Measurements from ENCODE around the gene CALY.
A peak's percentile ranks its signal among the peaks of the same experiment; 100 is the strongest.
"Not testable (repeated sequence)": the region's sequence is repeated elsewhere in the genome, so short reads cannot be mapped to it uniquely, and the experiment has no call there.

CALY gene

GRCh38 chr10:133327651-133328357 is 8.9 kb downstream of the CALY start:
- DNase-seq: no peak

- no peak for DNase-seq
Observed at GRCh38 chr10:133326745-133327650, 9.7 kb downstream of the CALY start.

DNA sequence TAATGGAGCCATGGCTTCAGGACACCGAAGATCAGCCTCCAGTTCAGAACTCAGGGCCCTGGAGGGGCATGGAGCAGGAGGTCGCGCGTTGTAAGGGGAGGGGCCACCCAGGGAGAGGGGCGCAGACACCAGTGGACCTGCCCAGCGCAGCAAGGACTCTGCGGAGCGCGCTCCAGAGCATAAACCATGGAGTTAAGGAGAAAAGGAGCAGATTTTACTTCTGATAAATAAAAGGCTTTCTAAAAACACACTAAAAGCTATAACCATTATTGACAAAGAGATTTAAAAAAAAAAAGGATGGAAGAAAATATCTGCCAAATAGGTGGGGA is 10.5 kb downstream of the CALY start:
- no peak for DNase-seq

DNA sequence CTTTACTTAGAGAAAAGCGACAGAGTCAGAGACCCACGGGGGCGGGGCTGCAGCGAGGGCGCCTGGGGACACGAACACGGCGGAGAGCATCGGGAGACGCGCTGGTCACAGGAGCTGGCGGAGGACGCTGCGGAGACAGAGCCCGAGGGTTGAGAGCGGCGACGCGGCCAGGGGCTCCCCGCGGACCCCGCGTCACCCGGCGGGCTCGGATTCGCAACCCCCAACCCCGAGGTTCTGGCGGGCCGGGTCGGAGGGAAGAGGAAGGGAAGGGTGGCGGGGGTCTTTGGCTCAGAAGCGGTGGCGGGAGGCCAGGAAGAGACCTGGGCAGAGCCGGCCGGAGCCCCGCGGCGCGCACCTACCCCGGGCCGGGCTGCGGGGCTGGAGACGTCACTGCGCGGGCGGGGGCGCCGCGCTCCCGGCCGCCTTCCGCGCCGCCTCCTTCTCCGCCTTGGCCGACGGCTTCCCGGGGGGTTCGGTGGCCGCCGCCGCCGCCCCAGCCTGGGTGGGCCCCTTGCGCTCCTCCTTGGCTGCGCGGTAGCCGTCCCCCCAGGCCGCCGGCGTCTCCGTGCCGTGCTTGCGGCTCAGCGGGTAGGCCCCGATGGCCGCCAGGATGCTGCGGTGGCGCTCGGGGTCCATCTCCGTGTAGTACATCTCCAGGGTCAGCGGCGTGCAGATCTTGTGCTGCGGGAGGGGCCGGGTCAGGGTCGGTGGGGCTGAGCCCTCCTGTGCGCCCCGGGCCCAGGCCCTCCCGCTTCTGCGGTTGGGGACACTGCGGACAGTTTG is 11.1 kb downstream of the CALY start:
- peak; percentile 46 for DNase-seq

GRCh38 chr10:133324857-133325260 is 11.8 kb downstream of the CALY start:
- DNase-seq: no peak

DNA sequence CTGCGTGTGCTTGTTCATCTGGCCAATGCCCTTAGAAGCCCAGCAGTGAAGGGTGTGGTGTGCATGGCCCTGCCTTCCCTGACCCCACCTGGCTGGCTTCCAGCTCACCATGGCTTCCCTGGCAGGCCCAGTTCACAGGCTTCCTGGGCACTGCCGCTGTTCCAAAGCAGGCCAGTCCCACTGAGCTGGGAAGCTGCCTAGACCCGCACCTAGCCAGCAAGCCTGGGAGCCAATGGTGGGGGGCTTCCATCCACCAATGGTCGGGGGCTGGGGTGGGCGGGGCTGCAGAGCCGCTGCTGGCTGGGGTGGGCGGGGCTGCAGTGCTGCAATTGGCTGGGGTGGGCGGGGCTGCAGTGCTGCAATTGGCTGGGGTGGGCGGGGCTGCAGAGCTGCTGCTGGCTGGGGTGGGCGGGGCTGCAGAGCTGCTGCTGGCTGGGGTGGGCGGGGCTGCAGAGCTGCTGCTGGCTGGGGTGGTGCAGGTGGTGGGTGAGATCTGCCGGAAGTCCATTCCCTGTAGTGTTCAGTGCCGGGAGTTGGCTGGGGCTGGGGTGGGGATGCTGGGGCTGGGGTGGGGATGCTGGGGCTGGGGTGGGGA is 12.4 kb downstream of the CALY start:
- peak; percentile 71 for DNase-seq

GRCh38 chr10:133322064-133322709 is 14.5 kb downstream of the CALY start:
- DNase-seq: not testable (repeated sequence)

DNA sequence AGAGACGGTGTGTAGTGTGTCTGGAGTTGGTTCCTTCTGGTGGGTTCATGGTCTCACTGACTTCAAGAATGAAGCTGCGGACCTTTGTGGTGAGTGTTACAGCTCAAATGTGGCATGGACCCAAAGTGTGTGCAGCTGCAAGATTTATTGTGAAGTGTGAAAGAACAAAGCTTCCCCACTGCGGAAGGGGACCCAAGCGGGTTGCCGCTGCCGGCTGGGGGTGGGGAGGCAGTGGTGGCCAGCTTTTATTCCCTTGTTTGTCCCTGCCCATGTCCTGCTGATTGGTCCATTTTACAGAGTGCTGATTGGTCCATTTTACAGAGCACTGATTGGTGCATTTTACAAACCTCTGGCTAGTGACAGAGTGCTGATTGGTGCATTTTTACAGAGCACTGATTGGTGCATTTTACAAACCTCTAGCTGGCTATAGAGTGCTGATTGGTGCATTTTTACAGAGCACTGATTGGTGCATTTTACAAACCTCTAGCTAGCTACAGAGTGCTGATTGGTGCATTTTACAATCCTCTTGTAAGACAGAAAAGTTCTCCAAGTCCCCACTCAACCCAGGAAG is 15.8 kb downstream of the CALY start:
- not testable (repeated sequence) for DNase-seq

DNA sequence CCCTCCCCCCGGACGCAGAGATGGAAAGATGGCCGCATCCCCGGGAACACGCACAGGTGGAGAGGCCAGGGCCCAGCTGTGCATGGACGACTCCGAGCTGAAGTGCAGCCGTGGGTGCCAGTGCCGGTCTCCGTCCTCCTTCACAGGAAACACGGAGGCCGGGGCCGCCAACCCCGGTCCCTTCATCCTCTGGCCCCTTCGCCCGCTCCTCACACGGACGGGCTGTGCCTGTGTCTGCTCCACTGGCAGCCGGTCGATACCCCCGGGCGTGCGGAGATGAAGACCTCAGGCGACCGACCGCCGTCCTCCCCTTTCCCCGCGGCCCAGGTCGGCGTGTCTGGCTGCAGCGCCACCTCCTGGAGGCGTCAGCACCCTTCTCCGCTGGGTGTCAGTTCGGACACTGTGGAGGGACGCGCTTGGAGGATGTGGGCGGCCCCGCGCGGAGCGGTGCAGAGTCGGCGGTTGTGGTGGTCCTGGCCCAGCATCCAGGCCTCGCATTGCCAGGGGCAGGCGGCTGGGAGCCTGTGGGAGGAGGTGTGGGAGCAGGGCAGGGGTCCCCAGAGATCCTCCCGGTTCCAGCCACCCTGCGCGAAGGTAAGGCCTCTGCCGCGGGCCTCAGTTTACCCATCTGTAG is 18.1 kb downstream of the CALY start:
- DNase-seq: peak; percentile 80

DNA sequence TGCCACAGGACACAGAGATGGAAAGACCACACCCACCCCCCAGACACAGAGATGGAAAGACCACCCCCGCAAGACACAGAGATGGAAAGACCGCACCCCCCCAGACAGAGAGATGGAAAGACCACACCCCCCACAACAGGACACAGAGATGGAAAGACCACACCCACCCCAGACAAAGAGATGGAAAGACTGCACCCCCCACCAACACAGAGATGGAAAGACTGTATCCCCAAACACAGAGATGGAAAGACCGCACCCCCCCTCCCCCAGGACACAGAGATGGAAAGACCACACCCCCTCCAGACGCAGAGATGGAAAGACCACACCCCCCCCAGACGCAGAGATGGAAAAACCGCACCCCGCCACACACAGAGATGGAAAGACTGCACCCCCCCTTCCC is 20.0 kb downstream of the CALY start:
- no peak for DNase-seq

- no peak for DNase-seq
Observed at GRCh38 chr10:133316266-133316665, 20.4 kb downstream of the CALY start.

DNA sequence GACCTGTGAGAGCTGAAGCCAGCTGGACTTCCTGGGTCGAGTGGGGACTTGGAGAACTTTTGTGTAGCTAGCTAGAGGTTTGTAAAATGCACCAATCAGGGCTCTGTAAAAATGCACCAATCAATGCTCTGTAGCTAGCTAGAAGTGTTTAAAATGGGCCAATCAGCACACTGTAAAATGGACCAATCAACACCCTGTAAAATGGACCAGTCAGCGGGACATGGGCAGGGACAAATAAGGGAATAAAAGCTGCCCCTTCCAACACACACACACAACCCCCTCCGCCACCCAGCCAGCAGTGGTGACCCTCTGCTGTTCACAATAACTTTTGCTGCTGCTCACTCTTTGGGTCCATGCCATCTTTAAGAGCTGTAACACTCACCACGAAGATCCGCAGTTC is 20.8 kb downstream of the CALY start:
- DNase-seq: no peak

GRCh38 chr10:133314911-133315310 is 21.8 kb downstream of the CALY start:
- no peak for DNase-seq

DNA sequence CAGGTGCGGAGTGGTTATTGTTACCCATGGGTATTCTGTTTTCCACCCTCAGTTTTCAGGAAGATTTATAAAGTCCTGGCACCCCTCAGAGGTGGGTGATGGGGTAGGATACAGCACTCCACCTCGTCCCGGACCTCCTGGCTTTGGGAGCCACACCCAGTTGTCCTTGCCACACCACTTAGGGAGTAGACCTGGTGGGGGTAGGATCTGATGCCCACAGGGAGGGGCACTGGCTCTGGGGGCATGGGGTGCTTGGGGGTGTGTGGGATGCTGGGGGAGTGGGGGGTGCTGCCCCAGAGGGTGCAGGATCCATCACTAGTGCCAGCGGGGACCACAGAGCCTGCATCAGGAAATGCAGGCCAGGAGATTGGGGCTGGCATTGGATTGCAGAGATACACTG is 23.5 kb downstream of the CALY start:
- no peak for DNase-seq

- DNase-seq: no peak
Observed at GRCh38 chr10:133312769-133313145, 23.9 kb downstream of the CALY start.

DNA sequence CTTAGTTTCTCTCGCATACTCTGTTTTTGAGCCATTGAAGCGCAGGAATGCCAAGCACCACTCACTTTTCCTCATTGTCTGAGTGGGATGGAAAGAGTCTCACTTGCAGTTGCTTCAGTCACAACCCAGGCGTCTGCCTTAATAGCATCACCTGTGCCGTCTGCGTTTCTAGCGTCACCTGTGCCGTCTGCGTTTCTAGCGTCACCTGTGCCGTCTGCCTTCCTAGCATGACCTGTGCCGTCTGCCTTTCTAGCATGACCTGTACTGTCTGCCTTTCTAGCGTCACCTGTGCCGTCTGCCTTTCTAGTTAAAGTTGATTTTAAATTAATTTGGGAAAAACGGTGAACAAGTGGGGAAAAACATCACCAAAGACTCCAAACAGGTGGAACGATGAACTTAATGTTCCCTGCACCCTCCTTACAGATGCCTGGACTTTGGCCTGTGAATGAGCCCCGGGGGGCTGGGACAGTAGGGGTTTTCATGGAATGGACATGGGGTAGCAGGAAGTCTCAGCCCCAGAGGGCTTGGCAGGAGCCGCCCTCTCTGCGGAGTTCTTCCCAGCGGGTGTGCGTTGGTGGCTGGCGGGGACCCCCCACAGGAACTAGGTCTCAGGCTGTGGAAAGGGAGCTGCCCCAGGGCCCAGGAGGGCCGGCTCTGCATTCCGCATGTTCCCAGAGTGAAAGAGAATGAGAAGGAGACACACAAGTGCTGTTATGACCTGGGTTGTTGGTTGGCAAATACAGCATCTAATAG is 24.5 kb downstream of the CALY start:
- DNase-seq: no peak

- no peak for DNase-seq
Observed at GRCh38 chr10:133311570-133311969, 25.1 kb downstream of the CALY start.

- DNase-seq: no peak
Observed at GRCh38 chr10:133310789-133311188, 25.9 kb downstream of the CALY start.

GRCh38 chr10:133310399-133310755 is 26.3 kb downstream of the CALY start:
- DNase-seq: no peak

GRCh38 chr10:133309720-133310398 is 26.8 kb downstream of the CALY start:
- no peak for DNase-seq

Data from CD4-positive, alpha-beta T cell treated with Interleukin-17A for 4 hours (primary cell).